SJCRH30 (cell line): Measurements from ENCODE around the gene BABAM1. TPM values are rescaled to one million over a fixed set of nuclear protein-coding genes. Genes with fewer than 3 reads are reported as not detected.

ENCODE experiments used
- DNase-seq, 2 experiments: peaks; one replicate each; pipeline ENCODE4 v3.0.0-alpha.2; 2015 to 2020
- H3K27ac ChIP-seq: fragments of 250-450 bp; sonication (Bioruptor Pico); 2 replicates; pipeline ENCODE4 v1.5.1; 2020; ENCODE audit warnings: mild to moderate bottlenecking, moderate library complexity
- H3K27me3 ChIP-seq: fragments of 250-450 bp; sonication (Bioruptor Pico); 2 replicates; pipeline ENCODE4 v1.5.1; 2020; ENCODE audit warnings: mild to moderate bottlenecking, moderate library complexity
- H3K36me3 ChIP-seq: fragments of 250-450 bp; sonication (Bioruptor Pico); 2 replicates; pipeline ENCODE4 v1.5.1; 2020; ENCODE audit warnings: mild to moderate bottlenecking, moderate library complexity
- H3K4me1 ChIP-seq: fragments of 250-450 bp; sonication (Bioruptor Pico); 2 replicates; pipeline ENCODE4 v1.5.1; 2020; ENCODE audit warnings: mild to moderate bottlenecking, moderate library complexity
- H3K4me3 ChIP-seq: fragments of 250-450 bp; sonication (Bioruptor Pico); 2 replicates; pipeline ENCODE4 v1.5.1; 2020; ENCODE audit warnings: mild to moderate bottlenecking, moderate library complexity
- H3K9me3 ChIP-seq: fragments of 250-450 bp; sonication (Bioruptor Pico); replicated peaks from 2 replicates; pipeline ENCODE4 v1.5.1; 2020; ENCODE audit warnings: mild to moderate bottlenecking, moderate library complexity
- total RNA-seq: library from RNA; depleted of rRNA; stranded (reverse); fragments of >200 nt; shearing (Covaris generic); gene quantifications from 2 replicates; pipeline ENCODE4 v1.2.3, GENCODE V29; 2014

Gene BABAM1
- total RNA-seq, 1 experiment from 2014 or later = 96.0 TPM

GRCh38 chr19:17311455-17312188, 44.4 kb downstream of the BABAM1 start:
- H3K27ac ChIP-seq = no peak overlapping the region

GRCh38 chr19:17312189-17313113, 45.2 kb downstream of the BABAM1 start:
- no peak overlapping the region for H3K27ac ChIP-seq

More at GRCh38 chr19:17311455-17312188, 44.4 kb downstream of the BABAM1 start:
- H3K27me3 ChIP-seq = no peaks in the 10 kb centered on the region
- no peak overlapping the region for H3K4me3 ChIP-seq
- H3K9me3 ChIP-seq = no peaks in the 10 kb centered on the region
- peaks cover 24% of the 10 kb centered on the region for H3K36me3 ChIP-seq
- peaks cover 2% of the 10 kb centered on the region; the same call in 1 of the 2 replicates for H3K4me1 ChIP-seq
- no peak for DNase-seq

GRCh38 chr19:17314007-17314593, 46.9 kb downstream of the BABAM1 start:
- no peak for DNase-seq
- H3K27ac ChIP-seq = no peak overlapping the region
- no peaks in the 10 kb centered on the region for H3K9me3 ChIP-seq
- H3K36me3 ChIP-seq = peaks cover 27% of the 10 kb centered on the region
- no peaks in the 10 kb centered on the region for H3K27me3 ChIP-seq
- peaks cover 2% of the 10 kb centered on the region; the same call in 1 of the 2 replicates for H3K4me1 ChIP-seq
- H3K4me3 ChIP-seq = no peak overlapping the region

More at GRCh38 chr19:17312189-17313113, 45.2 kb downstream of the BABAM1 start:
- no peak for DNase-seq
- Histone ChIP-seq H3K4me3 (no peak overlapping the region), H3K36me3 (peaks cover 24% of the 10 kb centered on the region), H3K4me1 (peaks cover 2% of the 10 kb centered on the region; the same call in 1 of the 2 replicates), H3K9me3 (no peaks in the 10 kb centered on the region), H3K27me3 (no peaks in the 10 kb centered on the region)

- H3K27me3 ChIP-seq = no peaks in the 10 kb centered on the region
- no peak overlapping the region for H3K27ac ChIP-seq
- no peak for DNase-seq
- no peaks in the 10 kb centered on the region for H3K9me3 ChIP-seq
- H3K4me3 ChIP-seq = no peak overlapping the region
- peaks cover 43% of the 10 kb centered on the region for H3K36me3 ChIP-seq
- H3K4me1 ChIP-seq = peaks cover 10% of the 10 kb centered on the region
Observed at GRCh38 chr19:17318966-17319365, 51.7 kb downstream of the BABAM1 start.

- no peaks in the 10 kb centered on the region for H3K27me3 ChIP-seq
- H3K9me3 ChIP-seq = no peaks in the 10 kb centered on the region
- H3K4me1 ChIP-seq = peaks cover 10% of the 10 kb centered on the region
- no peak for DNase-seq
- no peak overlapping the region for H3K4me3 ChIP-seq
- H3K36me3 ChIP-seq = peaks cover 38% of the 10 kb centered on the region
- H3K27ac ChIP-seq = no peak overlapping the region
Observed at GRCh38 chr19:17319473-17320238, 52.4 kb downstream of the BABAM1 start.

GRCh38 chr19:17320435-17320834, 53.2 kb downstream of the BABAM1 start:
- no peaks in the 10 kb centered on the region for H3K9me3 ChIP-seq
- peaks cover 10% of the 10 kb centered on the region for H3K4me1 ChIP-seq
- peaks cover 34% of the 10 kb centered on the region for H3K36me3 ChIP-seq
- H3K27ac ChIP-seq = no peak overlapping the region
- H3K4me3 ChIP-seq = no peak overlapping the region
- DNase-seq = no peak
- no peaks in the 10 kb centered on the region for H3K27me3 ChIP-seq

GRCh38 chr19:17321655-17322489, 54.6 kb downstream of the BABAM1 start:
- peak; percentile 64 to 68 for DNase-seq
- Histone ChIP-seq H3K27ac (0 out of 2 replicates have a peak overlapping the region, but pooled peaks have one; percentile 19), H3K36me3 (peaks cover 25% of the 10 kb centered on the region), H3K27me3 (no peaks in the 10 kb centered on the region), H3K4me1 (peaks cover 10% of the 10 kb centered on the region), H3K9me3 (no peaks in the 10 kb centered on the region), H3K4me3 (no peak overlapping the region)

- no peak overlapping the region for H3K4me3 ChIP-seq
- H3K4me1 ChIP-seq = peaks cover 10% of the 10 kb centered on the region
- no peak for DNase-seq
- no peaks in the 10 kb centered on the region for H3K27me3 ChIP-seq
- no peaks in the 10 kb centered on the region for H3K9me3 ChIP-seq
- H3K36me3 ChIP-seq = peaks cover 24% of the 10 kb centered on the region
- no peak overlapping the region for H3K27ac ChIP-seq
Observed at GRCh38 chr19:17322854-17323253, 55.6 kb downstream of the BABAM1 start.

GRCh38 chr19:17323300-17323963, 56.2 kb downstream of the BABAM1 start:
- no peaks in the 10 kb centered on the region for H3K27me3 ChIP-seq
- H3K27ac ChIP-seq = no peak overlapping the region
- peaks cover 10% of the 10 kb centered on the region for H3K4me1 ChIP-seq
- no peak for DNase-seq
- H3K9me3 ChIP-seq = no peaks in the 10 kb centered on the region
- H3K36me3 ChIP-seq = peaks cover 22% of the 10 kb centered on the region
- no peak overlapping the region for H3K4me3 ChIP-seq

GRCh38 chr19:17323964-17324332, 56.7 kb downstream of the BABAM1 start:
- no peak overlapping the region for H3K27ac ChIP-seq
- DNase-seq = no peak
- H3K36me3 ChIP-seq = peaks cover 22% of the 10 kb centered on the region
- H3K9me3 ChIP-seq = no peaks in the 10 kb centered on the region
- H3K4me3 ChIP-seq = no peak overlapping the region
- no peaks in the 10 kb centered on the region for H3K27me3 ChIP-seq
- H3K4me1 ChIP-seq = peaks cover 10% of the 10 kb centered on the region

- H3K4me3 ChIP-seq = no peak overlapping the region
- no peaks in the 10 kb centered on the region for H3K9me3 ChIP-seq
- H3K36me3 ChIP-seq = peaks cover 17% of the 10 kb centered on the region
- peaks cover 10% of the 10 kb centered on the region for H3K4me1 ChIP-seq
- no peak overlapping the region for H3K27ac ChIP-seq
- H3K27me3 ChIP-seq = no peaks in the 10 kb centered on the region
- no peak for DNase-seq
Observed at GRCh38 chr19:17324357-17325114, 57.3 kb downstream of the BABAM1 start.

- Histone ChIP-seq H3K27me3 (no peaks in the 10 kb centered on the region), H3K4me1 (peaks cover 10% of the 10 kb centered on the region), H3K36me3 (peaks cover 13% of the 10 kb centered on the region), H3K27ac (no peak overlapping the region), H3K9me3 (no peaks in the 10 kb centered on the region), H3K4me3 (no peak overlapping the region)
- no peak for DNase-seq
Observed at GRCh38 chr19:17325133-17325532, 57.9 kb downstream of the BABAM1 start.
